H1 (cell line): Measurements from ENCODE around the gene RAD51B.

Experiments
- ASH2L ChIP-seq: fragments of 200-600, 300-600 bp; sonication (generic); IDR thresholded peaks from one replicate; pipeline ENCODE4 v1.7.1; 2017; ENCODE audit warnings: low read length
- CTCF ChIP-seq, 3 experiments: IDR thresholded peaks; 1 replicate in 2 of 3; 2 replicates in 1 of 3; pipeline versions ENCODE4 v1.5.1 to v1.6.1; 2011; ENCODE audit warnings: low read length in 3 of 3, mild to moderate bottlenecking in 3 of 3, inconsistent platforms in 2 of 3, low read depth in 1 of 3, moderate library complexity in 1 of 3; ENCODE audit not compliant: insufficient read depth in 1 of 3; ENCODE audit errors: control extremely low read depth in 1 of 3
- HDAC2 ChIP-seq, 2 experiments: fragments of 300-600 bp in 1 of 2; sonication (generic) in 1 of 2; IDR thresholded peaks; 2 replicates each; pipeline ENCODE4 v1.6.1; 2011 to 2012; ENCODE audit warnings: low read depth in 2 of 2, low read length in 2 of 2, mild to moderate bottlenecking in 2 of 2, moderate library complexity in 2 of 2, borderline replicate concordance in 1 of 2, inconsistent platforms in 1 of 2
- POLR2A ChIP-seq, 2 experiments: IDR thresholded peaks; 1 replicate in 1 of 2; 2 replicates in 1 of 2; pipeline ENCODE4 v1.6.1; 2011; ENCODE audit warnings: low read depth in 2 of 2, low read length in 2 of 2, mild to moderate bottlenecking in 2 of 2; ENCODE audit errors: control extremely low read depth in 1 of 2
- USF2 ChIP-seq: IDR thresholded peaks from 2 replicates; pipeline ENCODE4 v1.6.1; 2011; ENCODE audit warnings: low read length, improper control_type of control experiment

- no peak for TF ChIP-seq POLR2A (IDR thresholded peaks at IDR 0.05; ENCODE audit: control extremely low read depth in 1 of 2, low read depth in 2 of 2, low read length in 2 of 2)
- TF ChIP-seq USF2, result no peak
- TF ChIP-seq CTCF (IDR thresholded peaks at IDR 0.05; ENCODE audit: control extremely low read depth in 1 of 3, insufficient read depth in 1 of 3, low read depth in 1 of 3, low read length in 3 of 3), result peak; percentile 35 to 42 (median 38)
- no peak for TF ChIP-seq ASH2L
- no peak for TF ChIP-seq HDAC2 (IDR thresholded peaks at IDR 0.05; ENCODE audit: borderline replicate concordance in 1 of 2, low read depth in 2 of 2, low read length in 2 of 2)
Measured at GRCh38 chr14:68710776-68711175, 891.2 kb downstream of the RAD51B start.
